GM21786 (cell line): Measurements from ENCODE around the gene CYBRD1.
A peak's percentile ranks its signal among the peaks of the same experiment; 100 is the strongest.

Source experiments
- ATAC-seq: cut with Tn5 transposase; IDR thresholded peaks from one replicate; pipeline ENCODE4 v1.9.1; 2021; ENCODE audit not compliant: unreplicated experiment

Gene CYBRD1

DNA sequence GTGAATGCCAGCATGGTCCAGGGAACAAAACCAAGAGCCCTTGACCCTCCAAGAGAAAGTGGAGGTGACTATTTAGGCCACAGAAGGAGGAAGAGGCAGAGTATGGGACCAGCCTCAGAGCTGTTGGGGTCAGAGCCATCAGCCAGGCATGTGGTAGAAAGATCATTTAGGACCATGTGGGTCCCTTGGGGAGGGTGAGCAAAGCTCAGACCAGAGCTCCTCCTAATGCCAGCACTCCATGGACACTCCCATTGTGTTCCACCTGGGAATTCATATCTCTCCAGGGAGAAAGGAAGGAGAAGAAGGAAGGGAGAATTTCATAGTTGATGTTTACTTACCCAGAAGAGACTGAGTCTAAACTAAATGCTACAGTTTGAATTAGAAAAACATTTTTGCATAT lies 73.2 kb downstream of the CYBRD1 start:
- no peak for ATAC-seq

DNA sequence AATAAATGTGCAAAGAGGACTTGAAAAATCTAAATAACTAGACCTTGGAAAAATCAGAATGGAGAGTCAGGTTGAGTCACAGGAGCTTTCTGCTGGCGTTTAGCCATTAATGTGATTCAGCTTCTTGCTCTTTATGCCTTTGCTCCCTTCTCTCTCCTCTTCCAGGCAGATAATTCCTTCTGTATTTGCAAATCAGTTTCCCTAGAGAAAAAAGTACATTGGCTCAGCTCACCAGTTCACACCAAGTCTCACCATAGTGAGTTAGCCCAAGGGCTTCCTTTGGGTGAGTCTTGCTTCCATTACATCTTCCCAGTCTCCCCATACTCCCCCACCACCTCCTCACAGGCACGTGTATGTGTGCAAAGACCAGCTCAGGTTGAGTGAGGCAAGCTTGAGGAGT lies 73.6 kb downstream of the CYBRD1 start:
- ATAC-seq = no peak

DNA sequence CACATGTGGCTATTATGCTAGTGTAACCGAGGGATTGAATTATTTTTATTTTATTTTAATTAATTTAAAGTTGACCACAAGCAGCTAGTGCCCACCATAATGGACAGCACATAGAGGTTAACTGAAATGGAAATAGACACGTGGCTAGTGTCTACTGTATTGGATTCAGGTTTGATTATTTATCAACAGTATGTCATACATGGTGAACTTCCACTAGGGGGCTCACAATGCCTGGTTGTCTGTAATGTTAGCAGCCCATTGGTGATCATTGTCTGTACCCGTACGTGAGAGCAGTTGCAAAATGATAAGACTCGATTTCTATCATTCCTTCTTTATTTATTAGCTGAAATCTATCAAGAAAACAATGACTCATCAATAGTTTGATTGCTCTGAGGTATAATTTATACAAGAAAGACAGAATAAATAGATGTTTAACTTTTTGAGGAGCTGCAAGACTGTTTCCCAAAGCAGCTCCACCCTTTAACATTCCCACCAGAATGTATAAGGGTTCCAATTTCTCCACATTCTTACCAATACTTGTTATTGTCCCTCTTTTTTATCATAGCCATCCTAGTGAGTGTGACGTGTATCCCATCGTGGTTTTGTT lies 76.5 kb downstream of the CYBRD1 start:
- peak; percentile 92 for ATAC-seq

GRCh38 chr2:171600126-171600525 lies 77.9 kb downstream of the CYBRD1 start:
- no peak for ATAC-seq

DNA sequence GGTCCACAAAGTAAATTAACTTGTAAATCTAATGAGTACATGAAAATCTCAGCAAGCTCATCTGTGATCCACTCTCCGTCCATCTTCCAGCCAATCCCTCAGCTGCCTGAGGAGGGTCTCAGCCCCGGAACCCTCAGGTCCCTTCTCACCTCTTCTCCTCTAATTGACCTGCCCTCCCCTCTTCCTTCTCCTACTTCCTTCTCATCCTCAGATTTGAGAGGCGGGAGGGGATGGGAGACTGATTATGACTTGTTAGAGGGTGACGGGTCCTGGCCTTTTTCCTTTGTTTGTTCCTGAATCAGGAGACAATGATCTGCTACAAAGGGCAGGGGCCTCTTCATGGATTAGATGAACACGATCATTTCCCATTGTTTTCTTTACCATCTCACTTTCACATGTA lies 80.1 kb downstream of the CYBRD1 start:
- no peak for ATAC-seq
